WTC11 (cell line): ENCODE data around the gene GPAT2. TPM values are rescaled to one million over a fixed set of nuclear protein-coding genes. Genes with fewer than 3 reads are reported as not detected.

Experiments
- ATAC-seq: fragments of 200-7000 bp; cut with Tn5 transposase; 2 replicates; pipeline ENCODE4 v1.10.0; 2021; ENCODE audit warnings: mild to moderate bottlenecking, moderate library complexity
- CTCF ChIA-PET: fragments of 300-600 bp; sonication (Branson Sonifier 250); formaldehyde crosslinking; loops from one replicate; lab custom pipeline; 2021; ENCODE audit warnings: antibody characterized with exemption; lab: Charles Lee
- POLR2A ChIA-PET: fragments of 350-600 bp; sonication (Branson Sonifier 250); formaldehyde crosslinking; loops from one replicate; lab custom pipeline; 2021; ENCODE audit warnings: antibody characterized with exemption; lab: Charles Lee
- DNase-seq: peaks from one replicate; pipeline ENCODE4 v3.0.0; 2021; ENCODE audit warnings: low spot score
- H3K27ac Mint-ChIP-seq: 2 replicates; pipeline ENCODE4 v1.8.0; 2021; ENCODE audit warnings: mixed read lengths
- H3K27me3 Mint-ChIP-seq: 2 replicates; pipeline ENCODE4 v1.8.0; 2021; ENCODE audit warnings: low read depth, mild to moderate bottlenecking, moderate library complexity, mixed read lengths
- H3K36me3 Mint-ChIP-seq: 2 replicates; pipeline ENCODE4 v1.8.0; 2021; ENCODE audit warnings: mixed read lengths
- H3K4me1 Mint-ChIP-seq: 2 replicates; pipeline ENCODE4 v1.8.0; 2022; ENCODE audit warnings: mixed read lengths
- H3K4me3 Mint-ChIP-seq: 2 replicates; pipeline ENCODE4 v1.8.0; 2021; ENCODE audit warnings: mild to moderate bottlenecking, moderate library complexity, mixed read lengths
- H3K9me3 Mint-ChIP-seq: 2 replicates; pipeline ENCODE4 v1.8.0; 2021; ENCODE audit warnings: mixed read lengths
- ELF4 ChIP-seq: sonication (generic); formaldehyde crosslinking; IDR thresholded peaks from 2 replicates; pipeline ENCODE4 v1.8.1; 2022; ENCODE audit warnings: low read depth, mild to moderate bottlenecking, moderate library complexity, missing genetic modification reagents
- GRHL2 ChIP-seq: fragments of 250-450 bp; sonication (Bioruptor Pico); IDR thresholded peaks from 2 replicates; pipeline ENCODE4 v1.8.0; 2022; ENCODE audit warnings: mild to moderate bottlenecking, moderate library complexity; ENCODE audit not compliant: insufficient replicate concordance, severe bottlenecking
- GTF2I ChIP-seq: fragments of 250-450 bp; sonication (Bioruptor Pico); conservative IDR thresholded peaks from 2 replicates; pipeline ENCODE4 v1.4.0; 2021; ENCODE audit warnings: mild to moderate bottlenecking
- JAZF1 ChIP-seq: fragments of 250-450 bp; sonication (Bioruptor Pico); IDR thresholded peaks from 2 replicates; pipeline ENCODE4 v1.9.0; 2021; ENCODE audit warnings: moderate library complexity, mild to moderate bottlenecking, inconsistent platforms
- KAT7 ChIP-seq: sonication (generic); formaldehyde crosslinking; IDR thresholded peaks from 2 replicates; pipeline ENCODE4 v1.8.1; 2023; ENCODE audit warnings: missing genetic modification reagents, mild to moderate bottlenecking, borderline replicate concordance
- NR1H2 ChIP-seq: sonication (generic); formaldehyde crosslinking; IDR thresholded peaks from 2 replicates; pipeline ENCODE4 v1.9.0; 2021; ENCODE audit warnings: mild to moderate bottlenecking, moderate library complexity, missing genetic modification reagents
- RELA ChIP-seq: sonication (generic); formaldehyde crosslinking; IDR thresholded peaks from 2 replicates; pipeline ENCODE4 v1.8.1; 2022; ENCODE audit warnings: missing genetic modification reagents, mild to moderate bottlenecking, borderline replicate concordance
- SOX15 ChIP-seq: fragments of 250-450 bp; sonication (Bioruptor Pico); IDR thresholded peaks from 2 replicates; pipeline ENCODE4 v1.9.0; 2021; ENCODE audit warnings: mild to moderate bottlenecking
- TEAD4 ChIP-seq: sonication (generic); formaldehyde crosslinking; IDR thresholded peaks from 2 replicates; pipeline ENCODE4 v1.8.0; 2022; ENCODE audit warnings: mild to moderate bottlenecking, missing genetic modification reagents
- ZNF138 ChIP-seq: sonication (generic); formaldehyde crosslinking; conservative IDR thresholded peaks from 2 replicates; pipeline ENCODE4 v1.8.1; 2022; ENCODE audit warnings: mild to moderate bottlenecking, moderate library complexity, missing genetic modification reagents
- ZNF232 ChIP-seq: sonication (generic); formaldehyde crosslinking; IDR thresholded peaks from 2 replicates; pipeline ENCODE4 v1.8.0; 2022; ENCODE audit warnings: mild to moderate bottlenecking, missing genetic modification reagents
- ZNF671 ChIP-seq: fragments of 250-450 bp; sonication (Bioruptor Pico); IDR thresholded peaks from 2 replicates; pipeline ENCODE4 v1.8.0; 2021; ENCODE audit warnings: mild to moderate bottlenecking
- total RNA-seq: library from RNA; stranded (reverse); gene quantifications from 3 replicates; pipeline ENCODE4 v1.2.3, GENCODE V29; 2021
- TF ChIP-seq, protein P1 (sequence below): sonication (generic); formaldehyde crosslinking; IDR thresholded peaks from 2 replicates; pipeline ENCODE4 v1.8.1; 2023; ENCODE audit warnings: mild to moderate bottlenecking, missing genetic modification reagents
- TF ChIP-seq, protein P2 (sequence below): sonication (generic); formaldehyde crosslinking; IDR thresholded peaks from 2 replicates; pipeline ENCODE4 v1.8.1; 2023; ENCODE audit warnings: mild to moderate bottlenecking, missing genetic modification reagents, moderate library complexity
- TF ChIP-seq, protein P3 (sequence below): sonication (generic); formaldehyde crosslinking; conservative IDR thresholded peaks from 2 replicates; pipeline ENCODE4 v1.8.1; 2023; ENCODE audit warnings: mild to moderate bottlenecking, low read depth, missing genetic modification reagents, moderate library complexity
- TF ChIP-seq, protein P4 (sequence below): sonication (generic); formaldehyde crosslinking; IDR thresholded peaks from 2 replicates; pipeline ENCODE4 v1.8.1; 2023; ENCODE audit warnings: mild to moderate bottlenecking, missing genetic modification reagents, borderline replicate concordance
- TF ChIP-seq, protein P5 (sequence below): sonication (generic); formaldehyde crosslinking; IDR thresholded peaks from 2 replicates; pipeline ENCODE4 v1.8.0; 2022; ENCODE audit warnings: mild to moderate bottlenecking, missing genetic modification reagents
- TF ChIP-seq, protein P6 (sequence below): fragments of 250-450 bp; sonication (Bioruptor Pico); IDR thresholded peaks from 2 replicates; pipeline ENCODE4 v1.9.0; 2021; ENCODE audit warnings: mild to moderate bottlenecking
- TF ChIP-seq, protein P7 (sequence below): sonication (generic); formaldehyde crosslinking; IDR thresholded peaks from 2 replicates; pipeline ENCODE4 v1.8.0; 2023; ENCODE audit warnings: missing genetic modification reagents

GPAT2 gene
- total RNA-seq, 1 experiment from 2014 or later: 0.20 TPM

DNA sequence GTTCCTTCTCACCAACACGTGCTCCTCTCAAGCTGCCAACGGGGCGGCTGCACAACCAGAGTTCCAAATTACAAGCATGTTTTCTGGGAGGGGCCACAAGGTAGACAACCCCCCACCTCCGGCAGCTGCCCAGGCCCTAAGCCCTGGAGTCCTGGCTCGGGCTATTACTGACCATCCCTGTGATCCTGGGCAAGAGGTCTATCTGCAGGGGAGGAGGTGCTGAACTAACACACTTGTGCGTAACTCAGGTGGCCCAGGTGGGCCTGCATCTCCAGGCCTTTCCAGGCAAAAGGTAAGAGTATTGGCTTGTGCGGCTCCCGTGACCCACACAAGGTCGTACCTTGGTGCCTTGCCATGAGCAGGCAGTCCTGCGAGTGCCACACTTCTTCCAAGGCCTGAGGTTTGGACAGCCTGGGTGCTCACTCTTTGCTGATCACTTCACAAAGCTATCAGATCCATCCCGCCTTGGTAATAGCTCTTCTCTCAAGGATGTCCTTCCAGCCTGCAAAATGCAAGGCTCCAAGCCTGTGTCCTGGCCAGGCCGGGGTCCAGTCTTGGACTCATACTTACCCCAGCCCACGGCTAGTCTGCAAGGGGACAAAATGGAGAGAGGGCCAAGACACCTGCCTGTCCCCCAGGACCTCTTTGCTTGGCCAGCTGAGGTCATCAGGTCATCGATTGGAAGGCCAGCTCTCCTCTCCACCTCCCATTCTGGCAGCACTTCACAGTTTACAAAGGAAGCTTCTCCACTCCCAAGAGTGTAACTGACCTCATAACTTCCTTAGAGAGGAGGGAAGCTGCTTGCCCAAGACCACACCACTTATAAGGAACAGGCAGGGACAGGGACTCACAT is 47.7 kb upstream of the GPAT2 start (continued):
- no peak for TF ChIP-seq GTF2I (CRISPR knock-in tag)
- TF ChIP-seq, protein P1, sequence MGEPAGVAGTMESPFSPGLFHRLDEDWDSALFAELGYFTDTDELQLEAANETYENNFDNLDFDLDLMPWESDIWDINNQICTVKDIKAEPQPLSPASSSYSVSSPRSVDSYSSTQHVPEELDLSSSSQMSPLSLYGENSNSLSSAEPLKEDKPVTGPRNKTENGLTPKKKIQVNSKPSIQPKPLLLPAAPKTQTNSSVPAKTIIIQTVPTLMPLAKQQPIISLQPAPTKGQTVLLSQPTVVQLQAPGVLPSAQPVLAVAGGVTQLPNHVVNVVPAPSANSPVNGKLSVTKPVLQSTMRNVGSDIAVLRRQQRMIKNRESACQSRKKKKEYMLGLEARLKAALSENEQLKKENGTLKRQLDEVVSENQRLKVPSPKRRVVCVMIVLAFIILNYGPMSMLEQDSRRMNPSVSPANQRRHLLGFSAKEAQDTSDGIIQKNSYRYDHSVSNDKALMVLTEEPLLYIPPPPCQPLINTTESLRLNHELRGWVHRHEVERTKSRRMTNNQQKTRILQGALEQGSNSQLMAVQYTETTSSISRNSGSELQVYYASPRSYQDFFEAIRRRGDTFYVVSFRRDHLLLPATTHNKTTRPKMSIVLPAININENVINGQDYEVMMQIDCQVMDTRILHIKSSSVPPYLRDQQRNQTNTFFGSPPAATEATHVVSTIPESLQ: no peak
- no peak for TF ChIP-seq GRHL2 (CRISPR knock-in tag)
- TF ChIP-seq, protein P2, sequence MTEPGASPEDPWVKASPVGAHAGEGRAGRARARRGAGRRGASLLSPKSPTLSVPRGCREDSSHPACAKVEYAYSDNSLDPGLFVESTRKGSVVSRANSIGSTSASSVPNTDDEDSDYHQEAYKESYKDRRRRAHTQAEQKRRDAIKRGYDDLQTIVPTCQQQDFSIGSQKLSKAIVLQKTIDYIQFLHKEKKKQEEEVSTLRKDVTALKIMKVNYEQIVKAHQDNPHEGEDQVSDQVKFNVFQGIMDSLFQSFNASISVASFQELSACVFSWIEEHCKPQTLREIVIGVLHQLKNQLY (CRISPR knock-in tag): no peak
- TF ChIP-seq JAZF1: no peak
- TF ChIP-seq, protein P3, sequence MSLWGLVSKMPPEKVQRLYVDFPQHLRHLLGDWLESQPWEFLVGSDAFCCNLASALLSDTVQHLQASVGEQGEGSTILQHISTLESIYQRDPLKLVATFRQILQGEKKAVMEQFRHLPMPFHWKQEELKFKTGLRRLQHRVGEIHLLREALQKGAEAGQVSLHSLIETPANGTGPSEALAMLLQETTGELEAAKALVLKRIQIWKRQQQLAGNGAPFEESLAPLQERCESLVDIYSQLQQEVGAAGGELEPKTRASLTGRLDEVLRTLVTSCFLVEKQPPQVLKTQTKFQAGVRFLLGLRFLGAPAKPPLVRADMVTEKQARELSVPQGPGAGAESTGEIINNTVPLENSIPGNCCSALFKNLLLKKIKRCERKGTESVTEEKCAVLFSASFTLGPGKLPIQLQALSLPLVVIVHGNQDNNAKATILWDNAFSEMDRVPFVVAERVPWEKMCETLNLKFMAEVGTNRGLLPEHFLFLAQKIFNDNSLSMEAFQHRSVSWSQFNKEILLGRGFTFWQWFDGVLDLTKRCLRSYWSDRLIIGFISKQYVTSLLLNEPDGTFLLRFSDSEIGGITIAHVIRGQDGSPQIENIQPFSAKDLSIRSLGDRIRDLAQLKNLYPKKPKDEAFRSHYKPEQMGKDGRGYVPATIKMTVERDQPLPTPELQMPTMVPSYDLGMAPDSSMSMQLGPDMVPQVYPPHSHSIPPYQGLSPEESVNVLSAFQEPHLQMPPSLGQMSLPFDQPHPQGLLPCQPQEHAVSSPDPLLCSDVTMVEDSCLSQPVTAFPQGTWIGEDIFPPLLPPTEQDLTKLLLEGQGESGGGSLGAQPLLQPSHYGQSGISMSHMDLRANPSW (CRISPR knock-in tag): no peak
- TF ChIP-seq, protein P4, sequence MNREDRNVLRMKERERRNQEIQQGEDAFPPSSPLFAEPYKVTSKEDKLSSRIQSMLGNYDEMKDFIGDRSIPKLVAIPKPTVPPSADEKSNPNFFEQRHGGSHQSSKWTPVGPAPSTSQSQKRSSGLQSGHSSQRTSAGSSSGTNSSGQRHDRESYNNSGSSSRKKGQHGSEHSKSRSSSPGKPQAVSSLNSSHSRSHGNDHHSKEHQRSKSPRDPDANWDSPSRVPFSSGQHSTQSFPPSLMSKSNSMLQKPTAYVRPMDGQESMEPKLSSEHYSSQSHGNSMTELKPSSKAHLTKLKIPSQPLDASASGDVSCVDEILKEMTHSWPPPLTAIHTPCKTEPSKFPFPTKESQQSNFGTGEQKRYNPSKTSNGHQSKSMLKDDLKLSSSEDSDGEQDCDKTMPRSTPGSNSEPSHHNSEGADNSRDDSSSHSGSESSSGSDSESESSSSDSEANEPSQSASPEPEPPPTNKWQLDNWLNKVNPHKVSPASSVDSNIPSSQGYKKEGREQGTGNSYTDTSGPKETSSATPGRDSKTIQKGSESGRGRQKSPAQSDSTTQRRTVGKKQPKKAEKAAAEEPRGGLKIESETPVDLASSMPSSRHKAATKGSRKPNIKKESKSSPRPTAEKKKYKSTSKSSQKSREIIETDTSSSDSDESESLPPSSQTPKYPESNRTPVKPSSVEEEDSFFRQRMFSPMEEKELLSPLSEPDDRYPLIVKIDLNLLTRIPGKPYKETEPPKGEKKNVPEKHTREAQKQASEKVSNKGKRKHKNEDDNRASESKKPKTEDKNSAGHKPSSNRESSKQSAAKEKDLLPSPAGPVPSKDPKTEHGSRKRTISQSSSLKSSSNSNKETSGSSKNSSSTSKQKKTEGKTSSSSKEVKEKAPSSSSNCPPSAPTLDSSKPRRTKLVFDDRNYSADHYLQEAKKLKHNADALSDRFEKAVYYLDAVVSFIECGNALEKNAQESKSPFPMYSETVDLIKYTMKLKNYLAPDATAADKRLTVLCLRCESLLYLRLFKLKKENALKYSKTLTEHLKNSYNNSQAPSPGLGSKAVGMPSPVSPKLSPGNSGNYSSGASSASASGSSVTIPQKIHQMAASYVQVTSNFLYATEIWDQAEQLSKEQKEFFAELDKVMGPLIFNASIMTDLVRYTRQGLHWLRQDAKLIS (CRISPR knock-in tag): no peak

DNA sequence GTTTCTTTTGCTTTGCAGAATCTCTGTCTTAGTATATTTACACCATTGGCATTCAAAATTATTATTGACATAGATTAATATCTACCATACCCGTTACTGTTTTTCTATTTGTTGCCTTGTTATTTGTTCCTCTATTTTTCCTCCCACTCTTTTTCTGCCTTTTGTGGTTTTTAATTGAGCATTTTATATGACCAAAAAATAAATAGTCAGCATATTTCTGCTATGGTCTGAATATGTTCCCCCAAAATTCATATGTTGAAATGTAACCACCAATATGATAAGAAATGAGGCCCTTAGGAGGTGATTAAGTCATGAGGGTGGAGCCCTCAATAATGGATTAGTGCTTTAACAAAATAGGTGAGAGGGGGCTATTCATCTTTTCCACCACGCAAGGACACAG is 46.3 kb upstream of the GPAT2 start:
- TF ChIP-seq, protein P5, sequence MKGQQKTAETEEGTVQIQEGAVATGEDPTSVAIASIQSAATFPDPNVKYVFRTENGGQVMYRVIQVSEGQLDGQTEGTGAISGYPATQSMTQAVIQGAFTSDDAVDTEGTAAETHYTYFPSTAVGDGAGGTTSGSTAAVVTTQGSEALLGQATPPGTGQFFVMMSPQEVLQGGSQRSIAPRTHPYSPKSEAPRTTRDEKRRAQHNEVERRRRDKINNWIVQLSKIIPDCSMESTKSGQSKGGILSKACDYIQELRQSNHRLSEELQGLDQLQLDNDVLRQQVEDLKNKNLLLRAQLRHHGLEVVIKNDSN (CRISPR knock-in tag): no peak
- TF ChIP-seq, protein P6, sequence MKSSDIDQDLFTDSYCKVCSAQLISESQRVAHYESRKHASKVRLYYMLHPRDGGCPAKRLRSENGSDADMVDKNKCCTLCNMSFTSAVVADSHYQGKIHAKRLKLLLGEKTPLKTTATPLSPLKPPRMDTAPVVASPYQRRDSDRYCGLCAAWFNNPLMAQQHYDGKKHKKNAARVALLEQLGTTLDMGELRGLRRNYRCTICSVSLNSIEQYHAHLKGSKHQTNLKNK (CRISPR knock-in tag): no peak
- no peak for TF ChIP-seq TEAD4 (CRISPR knock-in tag)
- TF ChIP-seq, protein P4 (CRISPR knock-in tag): no peak
- TF ChIP-seq ZNF671 (CRISPR knock-in tag): no peak
- TF ChIP-seq, protein P7, sequence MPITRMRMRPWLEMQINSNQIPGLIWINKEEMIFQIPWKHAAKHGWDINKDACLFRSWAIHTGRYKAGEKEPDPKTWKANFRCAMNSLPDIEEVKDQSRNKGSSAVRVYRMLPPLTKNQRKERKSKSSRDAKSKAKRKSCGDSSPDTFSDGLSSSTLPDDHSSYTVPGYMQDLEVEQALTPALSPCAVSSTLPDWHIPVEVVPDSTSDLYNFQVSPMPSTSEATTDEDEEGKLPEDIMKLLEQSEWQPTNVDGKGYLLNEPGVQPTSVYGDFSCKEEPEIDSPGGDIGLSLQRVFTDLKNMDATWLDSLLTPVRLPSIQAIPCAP: no peak
- no peak for TF ChIP-seq SOX15 (CRISPR knock-in tag)
- no peak for TF ChIP-seq ZNF138 (CRISPR knock-in tag)
- no peak for TF ChIP-seq NR1H2 (CRISPR knock-in tag)
- TF ChIP-seq KAT7 (CRISPR knock-in tag): no peak
- TF ChIP-seq ELF4: no peak
- no peak for TF ChIP-seq ZNF232 (CRISPR knock-in tag)
- TF ChIP-seq RELA: no peak
- no peaks in the 10 kb centered on the region for H3K36me3 Mint-ChIP-seq
- CTCF ChIA-PET: no interaction called here
- H3K4me3 Mint-ChIP-seq: no peak overlapping the region
- DNase-seq (no peak), ATAC-seq (no peak)
- H3K9me3 Mint-ChIP-seq: peaks cover 8% of the 10 kb centered on the region
- POLR2A ChIA-PET: no interaction called here
- no peaks in the 10 kb centered on the region for H3K27me3 Mint-ChIP-seq
- no peaks in the 10 kb centered on the region for H3K4me1 Mint-ChIP-seq
- no peak overlapping the region for H3K27ac Mint-ChIP-seq
